GM12874 (cell line): ENCODE measurements around the gene TDP1.

ENCODE experiments used
- CTCF ChIP-seq: IDR thresholded peaks from 2 replicates; pipeline ENCODE4 v1.5.1; 2011; ENCODE audit warnings: low read depth, mild to moderate bottlenecking, control low read depth, low read length, moderate library complexity; ENCODE audit not compliant: insufficient read depth

Gene TDP1

GRCh38 chr14:89958966-89959365, 3.2 kb downstream of the TDP1 start:
- no peak for TF ChIP-seq CTCF

DNA sequence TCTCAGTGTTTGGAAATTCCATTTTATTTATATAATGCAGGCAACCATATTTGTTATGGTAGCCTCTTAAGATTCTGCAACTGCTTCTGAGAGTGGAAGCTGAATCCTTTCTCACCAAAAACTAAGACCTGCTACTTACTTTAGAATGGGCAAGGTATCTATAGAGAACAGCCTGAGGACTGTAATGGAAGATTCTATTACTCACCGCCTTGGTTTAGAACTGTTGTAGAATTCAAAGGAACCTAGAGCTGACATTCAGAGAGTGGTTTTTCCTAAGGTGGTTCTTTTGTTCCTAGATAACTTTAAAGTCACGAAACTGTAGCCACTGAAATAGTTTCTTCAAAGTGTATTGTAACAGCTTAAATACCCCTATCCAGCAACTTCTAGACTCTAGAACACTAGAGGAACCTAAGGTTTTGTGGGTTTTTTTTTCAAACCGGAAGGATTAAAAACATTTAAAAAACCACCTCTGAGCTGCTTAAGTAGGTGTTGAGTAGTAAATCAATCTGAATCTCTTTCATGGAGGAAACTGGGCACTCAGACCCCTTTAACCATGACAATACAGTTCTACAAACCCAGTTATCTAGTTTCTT, 4.2 kb downstream of the TDP1 start:
- TF ChIP-seq CTCF, result no peak

- no peak for TF ChIP-seq CTCF
Measured at GRCh38 chr14:89960914-89961313, 5.2 kb downstream of the TDP1 start.

DNA sequence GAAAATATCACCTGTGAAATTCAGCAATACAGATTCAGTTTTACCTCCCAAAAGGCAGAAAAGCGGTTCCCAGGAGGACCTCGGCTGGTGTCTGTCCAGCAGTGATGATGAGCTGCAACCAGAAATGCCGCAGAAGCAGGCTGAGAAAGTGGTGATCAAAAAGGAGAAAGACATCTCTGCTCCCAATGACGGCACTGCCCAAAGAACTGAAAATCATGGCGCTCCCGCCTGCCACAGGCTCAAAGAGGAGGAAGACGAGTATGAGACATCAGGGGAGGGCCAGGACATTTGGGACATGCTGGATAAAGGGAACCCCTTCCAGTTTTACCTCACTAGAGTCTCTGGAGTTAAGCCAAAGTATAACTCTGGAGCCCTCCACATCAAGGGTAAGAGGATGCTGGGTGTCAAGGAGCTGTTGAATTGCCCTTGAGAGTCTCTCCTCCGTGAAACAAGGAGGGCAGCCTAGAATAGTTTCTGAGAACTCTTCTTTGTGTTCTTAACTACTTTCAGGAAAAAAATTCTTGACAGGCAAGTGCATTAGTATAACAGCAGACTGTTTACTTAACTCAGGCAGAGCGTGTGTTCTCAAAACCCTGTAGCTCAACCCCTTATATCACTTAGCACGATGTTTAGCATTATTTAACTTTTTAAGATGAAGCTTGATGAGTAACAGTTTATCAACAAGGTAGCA, 7.7 kb downstream of the TDP1 start:
- TF ChIP-seq CTCF, result no peak

GRCh38 chr14:89965839-89966238, 10.1 kb downstream of the TDP1 start:
- no peak for TF ChIP-seq CTCF

DNA sequence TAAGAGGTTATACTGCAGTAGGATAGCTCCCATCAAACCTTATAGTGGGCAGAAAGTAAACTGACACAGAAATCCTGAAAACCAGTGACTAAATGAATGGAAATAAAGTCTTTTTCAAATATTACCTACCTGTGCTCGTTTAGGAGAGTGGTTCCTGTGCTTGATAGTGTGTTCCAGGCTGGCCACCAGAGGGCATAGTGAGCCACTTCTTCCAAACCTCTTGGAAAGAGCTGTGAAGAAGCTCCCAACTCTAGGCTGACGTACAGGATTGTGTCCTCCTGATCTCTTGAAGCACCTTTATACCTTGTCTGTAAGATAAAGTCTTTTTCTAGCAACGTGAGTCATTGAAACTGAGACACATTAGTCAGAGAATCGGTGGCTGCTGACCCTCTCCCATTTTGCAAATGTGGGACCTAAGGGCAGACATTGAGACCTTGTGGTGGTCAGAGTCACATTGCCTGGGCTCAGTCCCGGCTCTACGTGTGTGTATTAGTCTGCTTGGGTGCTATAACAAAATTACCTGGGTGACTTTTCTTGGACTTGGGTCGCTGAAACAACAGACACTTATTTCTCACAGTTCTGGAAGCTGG, 17.6 kb downstream of the TDP1 start:
- TF ChIP-seq CTCF, result peak; percentile 77

- no peak for TF ChIP-seq CTCF
Measured at GRCh38 chr14:89977668-89978067, 21.9 kb downstream of the TDP1 start.
